Fibroblast of lung (primary cell): ENCODE results near the gene NHLRC1. TPM values are rescaled to one million over a fixed set of nuclear protein-coding genes. Genes with fewer than 3 reads are reported as not detected.

Source experiments
- DNase-seq, 2 donors: peaks; one replicate each; pipeline versions ENCODE4 v3.0.0 to v3.0.0-alpha.2; 2010; ENCODE audit warnings: low read depth in 2 of 2
- H2AFZ ChIP-seq: 2 replicates; pipeline ENCODE4 v1.5.1; 2012; ENCODE audit warnings: low read length, control low read depth, inconsistent platforms
- H3K27ac ChIP-seq: 2 replicates; pipeline ENCODE4 v1.5.1; 2011; ENCODE audit warnings: low read length, control low read depth; ENCODE audit not compliant: insufficient read depth
- H3K27me3 ChIP-seq: 2 replicates; pipeline ENCODE4 v1.5.1; 2011; ENCODE audit warnings: mild to moderate bottlenecking, low read length; ENCODE audit not compliant: control insufficient read depth, insufficient read depth
- H3K36me3 ChIP-seq: 2 replicates; pipeline ENCODE4 v1.5.1; 2011; ENCODE audit warnings: low read length; ENCODE audit not compliant: control insufficient read depth, insufficient read depth
- H3K4me1 ChIP-seq: 2 replicates; pipeline ENCODE4 v1.5.1; 2011; ENCODE audit warnings: low read length; ENCODE audit not compliant: control insufficient read depth, insufficient read depth; ENCODE audit errors: extremely low read depth
- H3K4me2 ChIP-seq: 2 replicates; pipeline ENCODE4 v1.5.1; 2011; ENCODE audit warnings: low read length, control low read depth; ENCODE audit not compliant: insufficient read depth; ENCODE audit errors: extremely low read depth
- H3K4me3 ChIP-seq, 4 experiments: fragments of 200-600 bp in 1 of 4; sonication (generic) in 1 of 4; replicated peaks in 1 of 4; 2 replicates each; pipeline ENCODE4 v1.5.1; 2011 to 2016; ENCODE audit warnings: low read length in 4 of 4, low read depth in 3 of 4, mild to moderate bottlenecking in 3 of 4, control low read depth in 2 of 4, inconsistent platforms in 1 of 4, mixed read lengths in 1 of 4; ENCODE audit not compliant: insufficient read depth in 1 of 4; ENCODE audit errors: control extremely low read depth in 1 of 4
- H3K79me2 ChIP-seq: 2 replicates; pipeline ENCODE4 v1.5.1; 2012; ENCODE audit warnings: mild to moderate bottlenecking, low read length, inconsistent platforms; ENCODE audit not compliant: control insufficient read depth, insufficient read depth
- H3K9ac ChIP-seq: 2 replicates; pipeline ENCODE4 v1.5.1; 2011; ENCODE audit warnings: mild to moderate bottlenecking, low read length, control low read depth; ENCODE audit not compliant: insufficient read depth
- H3K9me3 ChIP-seq: 2 replicates; pipeline ENCODE4 v1.5.1; 2012; ENCODE audit warnings: low read depth, low read length; ENCODE audit not compliant: control insufficient read depth, insufficient read depth
- H4K20me1 ChIP-seq: 2 replicates; pipeline ENCODE4 v1.5.1; 2011; ENCODE audit warnings: low read length; ENCODE audit not compliant: control insufficient read depth, insufficient read depth; ENCODE audit errors: extremely low read depth
- CTCF ChIP-seq, 2 donors: IDR thresholded peaks in 1 of 2; conservative IDR thresholded peaks in 1 of 2; 1 replicate in 1 of 2; 2 replicates in 1 of 2; pipeline ENCODE4 v1.5.1; 2011 to 2012; ENCODE audit warnings: low read length in 2 of 2, control low read depth in 1 of 2, inconsistent platforms in 1 of 2, low read depth in 1 of 2, mild to moderate bottlenecking in 1 of 2
- EZH2 ChIP-seq: IDR thresholded peaks from 2 replicates; pipeline ENCODE4 v1.5.1; 2012; ENCODE audit warnings: low read length, control low read depth, mild to moderate bottlenecking; ENCODE audit errors: missing control alignments
- polyA plus RNA-seq, 2 donors: library from polyadenylated mRNA; depleted of rRNA in 1 of 2; stranded (reverse) in 1 of 2; unstranded in 1 of 2; fragments of >200 nt; gene quantifications; 2 replicates each; pipeline ENCODE4 v1.2.1, GENCODE V29; 2011 to 2012; ENCODE audit warnings: missing spikeins in 1 of 2
- total RNA-seq: library from RNA; depleted of rRNA; stranded (reverse); fragments of >200 nt; gene quantifications from 2 replicates; pipeline ENCODE4 v1.2.1, GENCODE V29; 2014

Gene NHLRC1
- total and polyA plus RNA-seq, 2 donors (not counting 1 experiment from before 2014, with no cell fraction given): 1.1 to 3.5 TPM

GRCh38 chr6:18147616-18148015 is 25.1 kb upstream of the NHLRC1 start:
- peak overlapping the region; percentile 30 for H3K27ac ChIP-seq
- no peak overlapping the region for H3K4me3 ChIP-seq
- TF ChIP-seq CTCF (conservative IDR thresholded peaks at IDR 0.05 in 1 of 2, IDR thresholded peaks at IDR 0.05 in 1 of 2; ENCODE audit: low read depth in 1 of 2, low read length in 2 of 2): no peak
- no peak for TF ChIP-seq EZH2
- no peaks in the 10 kb centered on the region for H4K20me1 ChIP-seq
- no peaks in the 10 kb centered on the region for H3K79me2 ChIP-seq
- H3K9ac ChIP-seq: no peak overlapping the region
- H3K27me3 ChIP-seq: no peaks in the 10 kb centered on the region
- H3K9me3 ChIP-seq: no peaks in the 10 kb centered on the region
- no peak overlapping the region for H3K4me2 ChIP-seq
- no peak for DNase-seq
- H3K4me1 ChIP-seq: peaks cover 2% of the 10 kb centered on the region
- H2AFZ ChIP-seq: no peak overlapping the region
- H3K36me3 ChIP-seq: no peaks in the 10 kb centered on the region

GRCh38 chr6:18147160-18147559 is 24.7 kb upstream of the NHLRC1 start:
- Histone ChIP-seq H3K79me2 (no peaks in the 10 kb centered on the region), H3K27ac (peak overlapping the region; percentile 30), H3K9me3 (no peaks in the 10 kb centered on the region), H3K4me3 (no peak overlapping the region), H2AFZ (no peak overlapping the region), H3K27me3 (no peaks in the 10 kb centered on the region), H4K20me1 (no peaks in the 10 kb centered on the region), H3K4me2 (no peak overlapping the region), H3K9ac (no peak overlapping the region), H3K4me1 (peaks cover 2% of the 10 kb centered on the region), H3K36me3 (no peaks in the 10 kb centered on the region)
- TF ChIP-seq EZH2 (no peak), CTCF (conservative IDR thresholded peaks at IDR 0.05 in 1 of 2, IDR thresholded peaks at IDR 0.05 in 1 of 2; ENCODE audit: low read depth in 1 of 2, low read length in 2 of 2) (no peak)
- peak in 1 of 2 donors; percentile 75 for DNase-seq

GRCh38 chr6:18142591-18142861 is 20.0 kb upstream of the NHLRC1 start:
- peak in 1 of 2 donors; percentile 27 for DNase-seq
- Histone ChIP-seq H3K9ac (no peak overlapping the region), H3K36me3 (no peaks in the 10 kb centered on the region), H3K79me2 (no peaks in the 10 kb centered on the region), H3K4me2 (no peak overlapping the region), H3K27me3 (no peaks in the 10 kb centered on the region), H2AFZ (no peak overlapping the region), H4K20me1 (no peaks in the 10 kb centered on the region), H3K9me3 (no peaks in the 10 kb centered on the region), H3K4me1 (no peaks in the 10 kb centered on the region), H3K27ac (no peak overlapping the region), H3K4me3 (no peak overlapping the region)
- TF ChIP-seq EZH2: no peak
- no peak for TF ChIP-seq CTCF (conservative IDR thresholded peaks at IDR 0.05 in 1 of 2, IDR thresholded peaks at IDR 0.05 in 1 of 2; ENCODE audit: low read depth in 1 of 2, low read length in 2 of 2)
